ENCODE data around the gene GCNT2. TPM values are rescaled to one million over a fixed set of nuclear protein-coding genes. Genes with fewer than 3 reads are reported as not detected.
"Not testable (repeated sequence)": the region's sequence is repeated elsewhere in the genome, so short reads cannot be mapped to it uniquely, and the experiment has no call there.

The GCNT2 gene
- total RNA-seq, 1 experiment from 2014 or later = 19.3 TPM

GRCh38 chr6:10580570-10580969, 59.4 kb downstream of the GCNT2 start:
- no peak for DNase-seq (ENCODE audit: low spot score)

GRCh38 chr6:10581402-10581801, 60.3 kb downstream of the GCNT2 start:
- not testable (repeated sequence) for DNase-seq (ENCODE audit: low spot score)

GRCh38 chr6:10582774-10583508, 61.8 kb downstream of the GCNT2 start:
- no peak for DNase-seq (ENCODE audit: low spot score)

GRCh38 chr6:10583509-10583901, 62.4 kb downstream of the GCNT2 start:
- DNase-seq (ENCODE audit: low spot score) = no peak

GRCh38 chr6:10584607-10585006, 63.5 kb downstream of the GCNT2 start:
- no peak for DNase-seq (ENCODE audit: low spot score)

GRCh38 chr6:10585209-10585845, 64.2 kb downstream of the GCNT2 start:
- DNase-seq (ENCODE audit: low spot score) = no peak

- DNase-seq (ENCODE audit: low spot score) = no peak
Observed at GRCh38 chr6:10586302-10586701, 65.2 kb downstream of the GCNT2 start.

- no peak for DNase-seq (ENCODE audit: low spot score)
Observed at GRCh38 chr6:10587656-10588406, 66.7 kb downstream of the GCNT2 start.

GRCh38 chr6:10588562-10589428, 67.6 kb downstream of the GCNT2 start:
- no peak for DNase-seq (ENCODE audit: low spot score)

GRCh38 chr6:10589429-10589727, 68.2 kb downstream of the GCNT2 start:
- no peak for DNase-seq (ENCODE audit: low spot score)

- DNase-seq (ENCODE audit: low spot score) = no peak
Observed at GRCh38 chr6:10589983-10590382, 68.8 kb downstream of the GCNT2 start.

GRCh38 chr6:10591422-10592160, 70.4 kb downstream of the GCNT2 start:
- no peak for DNase-seq (ENCODE audit: low spot score)

- DNase-seq (ENCODE audit: low spot score) = peak; percentile 76
Observed at GRCh38 chr6:10595731-10596664, 74.8 kb downstream of the GCNT2 start.

- DNase-seq (ENCODE audit: low spot score) = no peak
Observed at GRCh38 chr6:10597499-10598001, 76.4 kb downstream of the GCNT2 start.

- no peak for DNase-seq (ENCODE audit: low spot score)
Observed at GRCh38 chr6:10598084-10598960, 77.2 kb downstream of the GCNT2 start.

GRCh38 chr6:10599046-10599445, 77.9 kb downstream of the GCNT2 start:
- no peak for DNase-seq (ENCODE audit: low spot score)

- not testable (repeated sequence) for DNase-seq (ENCODE audit: low spot score)
Observed at GRCh38 chr6:10600681-10601080, 79.5 kb downstream of the GCNT2 start.

GRCh38 chr6:10603219-10603618, 82.1 kb downstream of the GCNT2 start:
- no peak for DNase-seq (ENCODE audit: low spot score)

- no peak for DNase-seq (ENCODE audit: low spot score)
Observed at GRCh38 chr6:10609038-10609437, 87.9 kb downstream of the GCNT2 start.

Data from A172 (cell line).